Left lobe of liver (tissue), 2 donors: ENCODE data around the gene SLCO2B1. TPM values are rescaled to one million over a fixed set of nuclear protein-coding genes. Genes with fewer than 3 reads are reported as not detected.

Experiments
- ATAC-seq: fragments of 200-7000 bp; cut with Tn5 transposase; one replicate; pipeline ENCODE4 v1.9.1; 2020; ENCODE audit warnings: mild to moderate bottlenecking, moderate library complexity
- DNase-seq: peaks from one replicate; pipeline ENCODE4 v3.0.0-alpha.2; 2020; ENCODE audit warnings: low spot score
- total RNA-seq: library from RNA; stranded (reverse); gene quantifications from one replicate; pipeline ENCODE4 v1.2.1, GENCODE V29; 2021
- donor health status: DM: no; HTN: no; CAD: no; lungs with moderate emphysema.
- donor health status: DM: no; HTN: yes; CAD: no.

The SLCO2B1 gene
- total RNA-seq, 1 donor from 2014 or later = 327 TPM

GRCh38 chr11:75244052-75244814, 93.3 kb downstream of the SLCO2B1 start:
- DNase-seq = no peak
- no peak for ATAC-seq

- ATAC-seq (no peak), DNase-seq (no peak)
These were observed 94.6 kb downstream of the SLCO2B1 start for GRCh38 chr11:75245356-75246005.

GRCh38 chr11:75246006-75246670, 95.2 kb downstream of the SLCO2B1 start:
- ATAC-seq (no peak), DNase-seq (no peak)

- DNase-seq (no peak), ATAC-seq (no peak)
These were observed 95.9 kb downstream of the SLCO2B1 start for GRCh38 chr11:75246671-75247350.

GRCh38 chr11:75248924-75249256, 98.0 kb downstream of the SLCO2B1 start:
- no peak for ATAC-seq
- DNase-seq = no peak

- ATAC-seq = no peak
- DNase-seq = no peak
These were observed 98.8 kb downstream of the SLCO2B1 start for GRCh38 chr11:75249704-75250103.

- DNase-seq = no peak
- ATAC-seq = no peak
These were observed 103.4 kb downstream of the SLCO2B1 start for GRCh38 chr11:75254326-75254725.

Other genes starting within 250 kb of the SLCO2B1 start
- 12.2 TPM for gene XRRA1, start 202.0 kb upstream of the SLCO2B1 start, total RNA-seq
- gene SPCS2, start 201.8 kb upstream of the SLCO2B1 start, total RNA-seq = 104 TPM
- gene NEU3, start 162.2 kb upstream of the SLCO2B1 start, total RNA-seq = 9.2 TPM
- not detected for gene OR2AT4, start 54.2 kb upstream of the SLCO2B1 start, total RNA-seq
- not detected for gene TPBGL, start 89.7 kb downstream of the SLCO2B1 start, total RNA-seq
- 9.3 TPM for gene ARRB1, start 200.6 kb downstream of the SLCO2B1 start, total RNA-seq
- 474 TPM for gene RPS3, start 248.4 kb downstream of the SLCO2B1 start, total RNA-seq